Ovary (tissue), 3 donors: ENCODE measurements around the gene CRHR2.

ENCODE experiments used
- CTCF ChIP-seq, 3 donors: fragments of 450-650 bp in 2 of 3; fragments of 200-600 bp in 1 of 3; IDR thresholded peaks; one replicate each; pipeline versions ENCODE4 v1.5.1 to v1.8.0; 2016 to 2022; ENCODE audit warnings: antibody characterized with exemption in 3 of 3, mild to moderate bottlenecking in 1 of 3
- EP300 ChIP-seq: sonication (generic); formaldehyde crosslinking; IDR thresholded peaks from one replicate; pipeline ENCODE4 v1.6.1; 2017; ENCODE audit warnings: antibody characterized with exemption
- POLR2A ChIP-seq: fragments of 450-650 bp; IDR thresholded peaks from one replicate; pipeline ENCODE4 v1.6.1; 2017; ENCODE audit warnings: antibody characterized with exemption, mild to moderate bottlenecking, moderate library complexity
- donor health status: DM: no; HTN: no; CAD: no.

GRCh38 chr7:30688718-30689221, 6.5 kb upstream of the CRHR2 start:
- TF ChIP-seq POLR2A (no peak), CTCF (IDR thresholded peaks at IDR 0.05) (no peak), EP300 (no peak)
